Uterus (tissue), 4 donors: ENCODE results near the gene RAB3IP. TPM values are rescaled to one million over a fixed set of nuclear protein-coding genes. Genes with fewer than 3 reads are reported as not detected.

Experiments
- DNase-seq, 2 donors: peaks; one replicate each; pipeline ENCODE4 v3.0.0-alpha.2; 2019 to 2020
- H3K27ac ChIP-seq, 2 donors: fragments of 200-600 bp; sonication (generic); 1 replicate in 1 of 2; 2 replicates in 1 of 2; pipeline ENCODE4 v1.5.1; 2016 to 2018
- H3K27me3 ChIP-seq, 2 donors: fragments of 200-600 bp; sonication (generic); one replicate each; pipeline ENCODE4 v1.5.1; 2018 to 2019; ENCODE audit warnings: control low read depth in 1 of 2
- H3K36me3 ChIP-seq, 2 donors: fragments of 200-600 bp; sonication (generic); one replicate each; pipeline ENCODE4 v1.5.1; 2019; ENCODE audit warnings: control low read depth in 1 of 2
- H3K4me1 ChIP-seq, 2 donors: fragments of 200-600 bp; sonication (generic); one replicate each; pipeline ENCODE4 v1.5.1; 2018 to 2019; ENCODE audit warnings: control low read depth in 1 of 2
- H3K4me3 ChIP-seq, 2 donors: fragments of 200-600 bp; sonication (generic); 1 replicate in 1 of 2; 2 replicates in 1 of 2; pipeline ENCODE4 v1.5.1; 2018 to 2019; ENCODE audit warnings: mild to moderate bottlenecking in 1 of 2
- H3K9me3 ChIP-seq, 2 donors: fragments of 200-600 bp; sonication (generic); one replicate each; pipeline ENCODE4 v1.5.1; 2019; ENCODE audit warnings: control low read depth in 1 of 2
- CTCF ChIP-seq, 4 experiments: fragments of 200-600 bp in 2 of 4; fragments of 450-650 bp in 2 of 4; sonication (generic) in 2 of 4; IDR thresholded peaks; one replicate each; pipeline ENCODE4 v1.5.1; 2016 to 2019; ENCODE audit warnings: antibody characterized with exemption in 4 of 4, mild to moderate bottlenecking in 2 of 4, moderate library complexity in 1 of 4
- POLR2A ChIP-seq, 2 donors: fragments of 450-650 bp; IDR thresholded peaks; one replicate each; pipeline ENCODE4 v1.6.1; 2016; ENCODE audit warnings: antibody characterized with exemption in 2 of 2, mild to moderate bottlenecking in 1 of 2, moderate library complexity in 1 of 2
- intact Hi-C: fragments of 100-400 bp; cut with DNase I; formaldehyde crosslinking; loops from one replicate; pipeline ENCODE4 v1.15.1; 2023; ENCODE audit warnings: low total_unique reads
- total RNA-seq, 4 donors: library from RNA; depleted of rRNA in 3 of 4; stranded (reverse); fragments of >200 nt in 3 of 4; gene quantifications; one replicate each; pipeline versions ENCODE4 v1.1.0 to v1.2.4, GENCODE V29; 2014 to 2023
- donor health status: DM: yes; HTN: yes; CAD: no.

The RAB3IP gene
- total RNA-seq, 4 donors from 2014 or later: 13.5 to 71.5 (median 21.1) TPM

- intact Hi-C loops: no loop called here
- no peaks in the 10 kb centered on the region for H3K36me3 ChIP-seq
- H3K4me1 ChIP-seq: no peaks in the 10 kb centered on the region
- no peak for DNase-seq
- peaks cover 0 to 4% of the 10 kb centered on the region in 2 donors for H3K27me3 ChIP-seq
- TF ChIP-seq POLR2A (IDR thresholded peaks at IDR 0.05): no peak
- TF ChIP-seq CTCF (IDR thresholded peaks at IDR 0.05): no peak
- no peak overlapping the region for H3K27ac ChIP-seq
- no peak overlapping the region for H3K4me3 ChIP-seq
- H3K9me3 ChIP-seq: no peaks in the 10 kb centered on the region
These were observed 85.4 kb downstream of the RAB3IP start for GRCh38 chr12:69824028-69824427.

GRCh38 chr12:69824966-69825560, 86.4 kb downstream of the RAB3IP start, which contains the start of gene MYRFL:
TSS of gene MYRFL (plus strand) at chr12:69825227. CDS start at chr12:69825518, 291 bp downstream.
- DNase-seq: no peak
- H3K27me3 ChIP-seq: peaks cover 0 to 4% of the 10 kb centered on the region in 2 donors
- H3K4me3 ChIP-seq: no peak within 1 kb of the TSS

GRCh38 chr12:69828897-69829296, 90.2 kb downstream of the RAB3IP start:
- intact Hi-C loops: no loop called here
- no peak for DNase-seq

More at GRCh38 chr12:69824966-69825560, 86.4 kb downstream of the RAB3IP start, which contains the start of gene MYRFL:
- H3K36me3 ChIP-seq: no peaks in the 10 kb centered on the region
- H3K4me1 ChIP-seq: no peaks in the 10 kb centered on the region
- no peak for TF ChIP-seq CTCF (IDR thresholded peaks at IDR 0.05)
- no peak for TF ChIP-seq POLR2A (IDR thresholded peaks at IDR 0.05)
- no peaks in the 10 kb centered on the region for H3K9me3 ChIP-seq
- intact Hi-C loops: no loop called here
- no peak within 1 kb of the TSS for H3K27ac ChIP-seq

GRCh38 chr12:69833696-69834095, 95.0 kb downstream of the RAB3IP start:
- no peaks in the 10 kb centered on the region for H3K9me3 ChIP-seq
- H3K27ac ChIP-seq: no peak overlapping the region
- TF ChIP-seq POLR2A (IDR thresholded peaks at IDR 0.05) (no peak), CTCF (IDR thresholded peaks at IDR 0.05) (no peak)
- intact Hi-C loops: no loop called here
- no peaks in the 10 kb centered on the region for H3K27me3 ChIP-seq
- no peak overlapping the region for H3K4me3 ChIP-seq
- no peaks in the 10 kb centered on the region for H3K4me1 ChIP-seq
- DNase-seq: no peak
- H3K36me3 ChIP-seq: no peaks in the 10 kb centered on the region

More at GRCh38 chr12:69828897-69829296, 90.2 kb downstream of the RAB3IP start:
- TF ChIP-seq POLR2A (IDR thresholded peaks at IDR 0.05): no peak
- TF ChIP-seq CTCF (IDR thresholded peaks at IDR 0.05): no peak
- Histone ChIP-seq H3K27ac (no peak overlapping the region), H3K4me3 (no peak overlapping the region), H3K4me1 (no peaks in the 10 kb centered on the region), H3K36me3 (no peaks in the 10 kb centered on the region), H3K9me3 (no peaks in the 10 kb centered on the region), H3K27me3 (peaks cover 0 to 4% of the 10 kb centered on the region in 2 donors)

- Histone ChIP-seq H3K4me3 (no peak overlapping the region), H3K4me1 (no peaks in the 10 kb centered on the region), H3K27me3 (no peaks in the 10 kb centered on the region), H3K27ac (no peak overlapping the region), H3K9me3 (no peaks in the 10 kb centered on the region), H3K36me3 (no peaks in the 10 kb centered on the region)
- no peak for DNase-seq
- no peak for TF ChIP-seq CTCF (IDR thresholded peaks at IDR 0.05)
- no peak for TF ChIP-seq POLR2A (IDR thresholded peaks at IDR 0.05)
- intact Hi-C loops: no loop called here
These were observed 95.5 kb downstream of the RAB3IP start for GRCh38 chr12:69834147-69834546.
